ENCODE data around the gene SELE.

- TF ChIP-seq POLR2A (IDR thresholded peaks at IDR 0.05; ENCODE audit: low read depth, low read length) (no peak), POLR2AphosphoS5 (IDR thresholded peaks at IDR 0.05; ENCODE audit: low read depth, low read length) (no peak), TAF1 (IDR thresholded peaks at IDR 0.05; ENCODE audit: borderline replicate concordance, low read depth, low read length) (no peak)
These were observed 19.7 kb upstream of the SELE start for GRCh38 chr1:169753549-169753948.
